ENCODE data around the gene CXCR5. TPM values are rescaled to one million over a fixed set of nuclear protein-coding genes. Genes with fewer than 3 reads are reported as not detected.

CXCR5 gene
- total and polyA plus RNA-seq, 7 donors = 0.14 to 0.25 (median 0.19) TPM; not detected in 3

DNA sequence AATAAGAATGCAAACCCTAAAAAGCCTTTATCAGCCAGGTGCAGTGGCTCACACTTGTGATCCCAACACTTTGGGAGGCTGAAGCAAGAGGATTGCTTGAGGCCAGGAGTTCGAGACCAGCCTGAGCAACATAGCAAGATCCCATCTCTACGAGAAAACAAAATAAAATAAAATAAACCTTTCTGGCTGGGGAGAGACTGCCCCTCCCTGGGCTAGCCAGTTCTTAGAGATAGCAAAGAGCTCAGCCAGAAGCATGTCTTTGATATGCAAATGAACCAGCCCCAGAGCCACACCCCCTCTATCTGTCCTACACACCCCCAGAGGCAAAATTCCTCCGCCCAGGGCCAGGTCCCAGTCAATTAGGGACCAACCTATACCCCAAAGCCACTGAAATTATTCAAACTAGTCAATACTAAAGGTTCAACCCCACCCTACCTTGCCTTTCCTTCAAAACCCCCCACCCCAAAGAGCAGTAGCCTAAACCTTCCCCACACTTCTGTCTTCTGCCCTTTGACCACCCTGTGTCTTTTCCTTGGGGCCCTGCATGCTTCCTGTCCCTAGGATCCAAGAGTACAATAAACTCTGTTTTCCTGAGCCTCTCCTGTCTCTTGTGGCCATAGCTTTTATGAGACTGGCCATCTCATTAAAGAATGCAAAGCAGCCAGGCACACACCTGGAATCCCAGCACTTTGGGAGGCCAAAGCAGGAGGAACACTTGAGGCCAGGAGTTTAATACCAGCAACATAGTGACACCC lies 37.3 kb upstream of the CXCR5 start:
- Histone ChIP-seq H3K36me3 (ENCODE audit: insufficient read depth in 1 of 2, low read depth in 1 of 2) (no peaks in the 10 kb centered on the region), H3K4me3 (no peak overlapping the region), H3K9me3 (no peaks in the 10 kb centered on the region), H3K4me1 (peaks cover 10% of the 10 kb centered on the region), H3K27me3 (ENCODE audit: insufficient read depth in 3 of 3, low read length in 2 of 3) (peaks cover 0 to 2% (median 0%) of the 10 kb centered on the region in 3 donors), H3K27ac (no peak overlapping the region)
- DNase-seq = no peak
- TF ChIP-seq, protein P1, sequence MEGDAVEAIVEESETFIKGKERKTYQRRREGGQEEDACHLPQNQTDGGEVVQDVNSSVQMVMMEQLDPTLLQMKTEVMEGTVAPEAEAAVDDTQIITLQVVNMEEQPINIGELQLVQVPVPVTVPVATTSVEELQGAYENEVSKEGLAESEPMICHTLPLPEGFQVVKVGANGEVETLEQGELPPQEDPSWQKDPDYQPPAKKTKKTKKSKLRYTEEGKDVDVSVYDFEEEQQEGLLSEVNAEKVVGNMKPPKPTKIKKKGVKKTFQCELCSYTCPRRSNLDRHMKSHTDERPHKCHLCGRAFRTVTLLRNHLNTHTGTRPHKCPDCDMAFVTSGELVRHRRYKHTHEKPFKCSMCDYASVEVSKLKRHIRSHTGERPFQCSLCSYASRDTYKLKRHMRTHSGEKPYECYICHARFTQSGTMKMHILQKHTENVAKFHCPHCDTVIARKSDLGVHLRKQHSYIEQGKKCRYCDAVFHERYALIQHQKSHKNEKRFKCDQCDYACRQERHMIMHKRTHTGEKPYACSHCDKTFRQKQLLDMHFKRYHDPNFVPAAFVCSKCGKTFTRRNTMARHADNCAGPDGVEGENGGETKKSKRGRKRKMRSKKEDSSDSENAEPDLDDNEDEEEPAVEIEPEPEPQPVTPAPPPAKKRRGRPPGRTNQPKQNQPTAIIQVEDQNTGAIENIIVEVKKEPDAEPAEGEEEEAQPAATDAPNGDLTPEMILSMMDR (IDR thresholded peaks at IDR 0.05) = no peak
- no peak for ATAC-seq
- 92 to 95% (median 93%) methylated on average over 3 of the region's 3 CpGs for WGBS, 3 donors
- intact Hi-C loops (cut with DNase I) = no loop called here

DNA sequence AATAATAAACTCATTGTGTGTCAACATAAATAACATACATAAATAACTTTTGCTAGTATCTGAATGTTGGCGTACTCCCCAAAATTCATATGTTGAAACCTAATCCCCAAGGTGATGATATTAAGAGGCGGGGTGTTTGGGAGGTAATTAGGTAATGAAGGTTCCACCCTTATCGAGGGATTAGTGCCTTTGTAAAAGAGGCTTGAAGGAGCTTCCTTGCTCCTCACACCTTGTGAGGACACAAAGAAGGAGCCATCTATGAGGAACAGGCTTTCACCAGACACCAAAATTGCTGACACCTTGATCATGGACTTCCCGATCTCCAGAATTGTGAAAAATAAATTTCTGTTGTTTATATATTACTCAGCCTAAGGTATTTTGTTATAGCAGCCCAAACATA lies 33.9 kb upstream of the CXCR5 start:
- WGBS, 3 donors = 86 to 91% (median 90%) methylated on average over 4 of the region's 4 CpGs
- Histone ChIP-seq H3K4me1 (peaks cover 10% of the 10 kb centered on the region), H3K27ac (no peak overlapping the region), H3K9me3 (no peaks in the 10 kb centered on the region), H3K4me3 (no peak overlapping the region), H3K27me3 (ENCODE audit: insufficient read depth in 3 of 3, low read length in 2 of 3) (peaks cover 0 to 2% (median 0%) of the 10 kb centered on the region in 3 donors), H3K36me3 (ENCODE audit: insufficient read depth in 1 of 2, low read depth in 1 of 2) (no peaks in the 10 kb centered on the region)
- ATAC-seq (no peak), DNase-seq (no peak)
- intact Hi-C loops (cut with DNase I) = no loop called here
- TF ChIP-seq, protein P1 (IDR thresholded peaks at IDR 0.05) = no peak

DNA sequence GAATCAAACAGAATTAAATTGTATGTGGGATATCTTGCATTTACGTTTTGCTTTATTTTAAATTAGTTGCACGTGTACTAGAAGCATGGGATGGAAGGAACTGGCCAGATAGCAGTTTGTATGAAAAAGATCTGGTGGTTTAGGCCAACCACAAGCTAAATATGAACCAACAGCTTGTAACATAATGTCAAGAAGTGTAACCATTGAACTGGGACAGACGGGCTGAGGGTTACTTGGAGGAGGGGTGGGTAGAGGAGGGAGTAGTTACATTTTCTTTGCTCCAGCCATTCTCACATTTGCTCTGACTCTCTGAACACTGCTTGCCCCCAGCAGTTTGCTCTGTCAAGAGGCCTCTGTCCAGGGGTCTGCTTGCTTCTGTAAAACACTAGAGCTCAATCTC lies 31.7 kb upstream of the CXCR5 start:
- no peaks in the 10 kb centered on the region for H3K27me3 ChIP-seq (ENCODE audit: insufficient read depth in 3 of 3, low read length in 2 of 3)
- H3K27ac ChIP-seq = no peak overlapping the region
- WGBS, 3 donors = 67 to 73% (median 69%) methylated on average over 3 of the region's 3 CpGs
- H3K36me3 ChIP-seq (ENCODE audit: insufficient read depth in 1 of 2, low read depth in 1 of 2) = no peaks in the 10 kb centered on the region
- ATAC-seq = no peak
- TF ChIP-seq, protein P1 (IDR thresholded peaks at IDR 0.05) = no peak
- no peaks in the 10 kb centered on the region for H3K9me3 ChIP-seq
- intact Hi-C loops (cut with DNase I) = no loop called here
- no peak for DNase-seq
- peaks cover 10% of the 10 kb centered on the region for H3K4me1 ChIP-seq
- H3K4me3 ChIP-seq = no peak overlapping the region

DNA sequence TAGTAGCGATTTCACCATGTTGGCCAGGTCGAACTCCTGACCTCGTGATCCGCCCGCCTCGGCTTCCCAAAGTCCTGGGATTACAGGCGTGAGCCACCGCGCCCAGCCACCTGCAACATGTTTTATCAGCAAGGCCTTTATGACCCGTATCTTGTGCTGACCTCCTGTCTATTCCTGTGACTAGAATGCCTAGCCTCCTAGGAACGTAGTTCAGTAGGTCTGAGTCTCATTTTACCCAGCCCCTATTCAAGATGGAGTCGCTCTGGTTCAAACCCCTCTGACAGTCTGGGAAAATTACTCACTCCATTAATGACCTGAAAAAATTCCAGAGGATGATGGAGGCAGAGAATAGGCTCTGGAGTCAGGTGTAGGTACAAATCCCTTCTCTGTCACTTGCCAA lies 30.0 kb upstream of the CXCR5 start:
- 88 to 91% (median 90%) methylated on average over 12 of the region's 12 CpGs for WGBS, 3 donors
- TF ChIP-seq, protein P1 (IDR thresholded peaks at IDR 0.05) = no peak
- peaks cover 1% of the 10 kb centered on the region for H3K4me1 ChIP-seq
- no peak overlapping the region for H3K4me3 ChIP-seq
- no peaks in the 10 kb centered on the region for H3K36me3 ChIP-seq (ENCODE audit: insufficient read depth in 1 of 2, low read depth in 1 of 2)
- ATAC-seq (no peak), DNase-seq (no peak)
- intact Hi-C loops (cut with DNase I) = no loop called here
- H3K27ac ChIP-seq = no peak overlapping the region
- no peaks in the 10 kb centered on the region for H3K27me3 ChIP-seq (ENCODE audit: insufficient read depth in 3 of 3, low read length in 2 of 3)
- H3K9me3 ChIP-seq = no peaks in the 10 kb centered on the region

DNA sequence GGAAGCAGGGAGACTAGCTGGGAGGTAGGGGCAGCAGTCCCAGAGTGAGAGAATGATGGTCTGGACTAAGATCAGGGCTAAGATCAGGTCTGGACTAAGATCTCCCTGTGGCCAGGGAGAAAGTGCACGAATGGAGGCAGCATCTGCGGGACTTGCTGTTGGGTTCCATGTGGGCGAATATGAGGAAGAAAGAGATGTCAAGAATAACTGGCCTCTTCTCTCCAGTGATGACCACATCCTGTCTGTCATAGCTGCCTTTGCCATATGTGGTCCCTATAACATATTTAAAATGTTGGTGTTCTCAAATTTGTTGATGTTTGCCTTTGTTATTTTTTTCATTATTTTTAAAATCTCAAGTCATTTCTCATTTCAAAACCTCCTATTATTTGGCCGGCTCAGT lies 27.4 kb upstream of the CXCR5 start:
- Histone ChIP-seq H3K27ac (no peak overlapping the region), H3K36me3 (ENCODE audit: insufficient read depth in 1 of 2, low read depth in 1 of 2) (no peaks in the 10 kb centered on the region), H3K4me3 (no peak overlapping the region), H3K4me1 (no peaks in the 10 kb centered on the region), H3K9me3 (no peaks in the 10 kb centered on the region), H3K27me3 (ENCODE audit: insufficient read depth in 3 of 3, low read length in 2 of 3) (no peaks in the 10 kb centered on the region)
- 84 to 85% (median 84%) methylated on average over 4 of the region's 4 CpGs for WGBS, 3 donors
- intact Hi-C loops (cut with DNase I) = no loop called here
- ATAC-seq (no peak), DNase-seq (no peak)
- TF ChIP-seq, protein P1 (IDR thresholded peaks at IDR 0.05) = no peak
